Dendritic cell treated with granulocyte-macrophage colony-stimulating factor and Interleukin-4, amounts not matched to agents 40 ng/mL and 50 ng/mL, for 4 days (primary cell): ENCODE measurements around the gene ALS2CL.

Experiments
- H3K27ac Mint-ChIP-seq: one replicate; pipeline ENCODE4 v1.8.0; 2022; ENCODE audit warnings: mild to moderate bottlenecking, mixed read lengths
- H3K27me3 Mint-ChIP-seq: one replicate; pipeline ENCODE4 v1.8.0; 2022; ENCODE audit warnings: mild to moderate bottlenecking, mixed read lengths
- H3K36me3 Mint-ChIP-seq: one replicate; pipeline ENCODE4 v1.8.0; 2022; ENCODE audit warnings: low read depth, mixed read lengths
- H3K4me1 Mint-ChIP-seq: one replicate; pipeline ENCODE4 v1.8.0; 2022; ENCODE audit warnings: low read depth, mixed read lengths
- H3K4me3 Mint-ChIP-seq: one replicate; pipeline ENCODE4 v1.8.0; 2022; ENCODE audit warnings: mild to moderate bottlenecking, moderate library complexity, mixed read lengths
- H3K9me3 Mint-ChIP-seq: one replicate; pipeline ENCODE4 v1.8.0; 2022; ENCODE audit warnings: mixed read lengths
- intact Hi-C: fragments of 100-400 bp; cut with micrococcal nuclease; formaldehyde crosslinking; loops from one replicate; pipeline ENCODE4 v1.15.0; 2022

ALS2CL gene

DNA sequence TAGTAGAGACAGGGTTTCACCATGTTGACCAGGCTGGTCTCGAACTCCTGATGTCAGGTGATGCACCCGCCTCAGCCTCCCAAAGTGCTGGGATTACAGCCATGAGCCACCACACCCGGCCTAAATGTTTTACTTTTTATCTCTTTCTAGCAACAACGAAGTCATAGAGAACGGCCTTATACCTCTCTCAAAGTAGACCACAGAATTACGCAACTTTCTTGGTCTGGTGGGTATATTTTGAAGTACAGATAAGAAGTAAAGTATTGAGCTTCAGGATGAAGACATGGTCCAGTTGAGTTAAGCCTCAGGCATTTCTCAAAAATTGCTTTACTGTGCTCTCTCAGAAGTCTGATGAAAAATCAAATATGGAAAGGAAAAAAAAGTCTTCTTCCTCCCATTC lies 50.5 kb downstream of the ALS2CL start:
- Mint-ChIP-seq H3K27me3 (peaks cover 15% of the 10 kb centered on the region), H3K4me3 (no peak overlapping the region), H3K9me3 (peaks cover 20% of the 10 kb centered on the region), H3K27ac (no peak overlapping the region), H3K4me1 (no peaks in the 10 kb centered on the region), H3K36me3 (no peaks in the 10 kb centered on the region)
- intact Hi-C loops = no loop called here

DNA sequence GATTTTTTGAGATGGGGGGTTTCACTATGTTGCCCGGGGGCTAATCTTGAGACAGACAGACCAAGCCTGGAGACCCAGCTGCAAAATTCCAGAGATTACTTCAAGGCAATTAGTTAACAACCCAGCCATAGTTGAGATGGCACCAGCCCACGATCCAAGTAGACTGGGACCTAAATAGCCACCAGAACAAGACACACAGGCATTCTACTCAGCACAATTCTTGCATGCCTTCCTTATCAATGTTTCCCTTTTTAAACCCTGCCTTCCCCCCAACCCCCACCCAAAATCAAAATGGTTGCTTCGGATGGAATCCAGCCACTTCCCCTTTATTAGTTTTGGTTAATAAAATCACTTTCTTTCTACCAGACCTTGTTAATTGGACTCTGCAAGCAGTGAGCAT lies 52.6 kb downstream of the ALS2CL start:
- Mint-ChIP-seq H3K27me3 (peaks cover 15% of the 10 kb centered on the region), H3K4me3 (no peak overlapping the region), H3K4me1 (no peaks in the 10 kb centered on the region), H3K36me3 (no peaks in the 10 kb centered on the region), H3K27ac (no peak overlapping the region), H3K9me3 (peaks cover 20% of the 10 kb centered on the region)
- intact Hi-C loops = no loop called here

DNA sequence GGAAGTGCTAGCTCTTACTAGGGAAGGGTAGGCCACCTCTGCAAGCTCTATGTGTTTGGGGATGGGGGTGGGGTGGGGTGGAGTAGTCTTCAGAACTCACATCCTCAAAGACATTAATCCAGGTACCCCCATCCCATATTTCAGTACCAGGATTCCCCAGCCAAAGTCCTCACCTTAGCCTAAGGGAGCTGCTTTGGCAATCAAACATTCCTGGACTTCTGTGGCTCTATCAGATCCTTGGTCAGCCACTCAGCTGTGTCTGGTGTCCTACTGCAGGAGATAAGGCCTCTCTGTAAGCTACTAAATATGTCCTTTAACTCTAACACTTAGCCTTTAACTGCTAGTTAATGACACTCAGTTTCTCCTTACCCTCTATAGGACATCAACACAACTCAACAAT lies 54.3 kb downstream of the ALS2CL start:
- H3K27me3 Mint-ChIP-seq = peaks cover 11% of the 10 kb centered on the region

DNA sequence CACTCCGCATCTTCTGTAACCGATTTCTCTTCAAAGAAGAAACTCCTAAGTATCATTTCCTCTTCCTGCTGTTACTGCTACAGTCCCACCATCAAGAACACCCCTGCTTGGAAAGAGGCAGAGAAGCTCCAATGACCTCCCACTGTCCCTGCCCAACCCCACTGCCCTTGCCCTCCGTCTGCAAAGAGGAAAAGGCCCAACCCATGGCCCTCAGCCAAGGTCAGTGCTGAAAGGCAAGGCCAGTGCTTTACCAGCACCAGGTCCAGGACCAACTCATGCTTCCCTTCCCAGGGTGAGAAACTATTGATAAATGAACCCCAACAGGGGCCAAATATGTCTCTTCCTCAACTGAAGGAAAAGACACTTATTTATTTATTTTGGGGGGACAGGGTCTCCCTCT lies 58.6 kb downstream of the ALS2CL start:
- intact Hi-C loops = loop anchor here (10.0 kb wide), 1 partner anchor 50 kb away; no protein-coding TSS in a partner anchor
- Mint-ChIP-seq H3K9me3 (peaks cover 10% of the 10 kb centered on the region), H3K4me3 (no peak overlapping the region), H3K36me3 (no peaks in the 10 kb centered on the region), H3K4me1 (peaks cover 20% of the 10 kb centered on the region), H3K27me3 (peaks cover 6% of the 10 kb centered on the region), H3K27ac (no peak overlapping the region)

More for the DNA sequence above, 54.3 kb downstream of the ALS2CL start:
- intact Hi-C loops = loop anchor here (10.0 kb wide), 1 partner anchor 54 kb away; no protein-coding TSS in a partner anchor
- no peaks in the 10 kb centered on the region for H3K36me3 Mint-ChIP-seq
- peaks cover 20% of the 10 kb centered on the region for H3K9me3 Mint-ChIP-seq
- no peak overlapping the region for H3K27ac Mint-ChIP-seq
- peaks cover 8% of the 10 kb centered on the region for H3K4me1 Mint-ChIP-seq
- H3K4me3 Mint-ChIP-seq = no peak overlapping the region

DNA sequence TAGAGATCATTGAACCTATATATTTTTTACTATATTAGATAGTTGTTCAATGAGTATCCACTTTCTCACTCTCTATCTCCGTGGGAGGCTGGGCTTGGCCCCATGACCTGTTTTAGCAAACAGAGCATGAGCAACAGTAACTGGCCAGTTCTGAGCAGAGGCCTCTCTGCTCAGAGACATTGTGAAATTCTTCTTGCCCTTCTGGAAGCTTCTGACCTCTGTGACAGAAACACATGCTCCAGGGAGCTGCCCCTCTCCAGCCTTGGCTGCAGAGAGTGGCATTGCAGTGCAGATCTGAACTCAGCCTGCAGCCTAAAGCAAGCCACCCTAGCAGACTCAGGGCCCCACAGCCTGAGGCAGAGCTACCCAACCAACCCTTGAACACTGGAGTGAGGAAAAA lies 60.7 kb downstream of the ALS2CL start:
- H3K27me3 Mint-ChIP-seq = peaks cover 11% of the 10 kb centered on the region
- no peaks in the 10 kb centered on the region for H3K9me3 Mint-ChIP-seq
- no peak overlapping the region for H3K4me3 Mint-ChIP-seq
- no peak overlapping the region for H3K27ac Mint-ChIP-seq
- intact Hi-C loops = loop anchor here (10.0 kb wide), 1 partner anchor 48 kb away; no protein-coding TSS in a partner anchor
- no peaks in the 10 kb centered on the region for H3K36me3 Mint-ChIP-seq
- H3K4me1 Mint-ChIP-seq = peaks cover 29% of the 10 kb centered on the region

DNA sequence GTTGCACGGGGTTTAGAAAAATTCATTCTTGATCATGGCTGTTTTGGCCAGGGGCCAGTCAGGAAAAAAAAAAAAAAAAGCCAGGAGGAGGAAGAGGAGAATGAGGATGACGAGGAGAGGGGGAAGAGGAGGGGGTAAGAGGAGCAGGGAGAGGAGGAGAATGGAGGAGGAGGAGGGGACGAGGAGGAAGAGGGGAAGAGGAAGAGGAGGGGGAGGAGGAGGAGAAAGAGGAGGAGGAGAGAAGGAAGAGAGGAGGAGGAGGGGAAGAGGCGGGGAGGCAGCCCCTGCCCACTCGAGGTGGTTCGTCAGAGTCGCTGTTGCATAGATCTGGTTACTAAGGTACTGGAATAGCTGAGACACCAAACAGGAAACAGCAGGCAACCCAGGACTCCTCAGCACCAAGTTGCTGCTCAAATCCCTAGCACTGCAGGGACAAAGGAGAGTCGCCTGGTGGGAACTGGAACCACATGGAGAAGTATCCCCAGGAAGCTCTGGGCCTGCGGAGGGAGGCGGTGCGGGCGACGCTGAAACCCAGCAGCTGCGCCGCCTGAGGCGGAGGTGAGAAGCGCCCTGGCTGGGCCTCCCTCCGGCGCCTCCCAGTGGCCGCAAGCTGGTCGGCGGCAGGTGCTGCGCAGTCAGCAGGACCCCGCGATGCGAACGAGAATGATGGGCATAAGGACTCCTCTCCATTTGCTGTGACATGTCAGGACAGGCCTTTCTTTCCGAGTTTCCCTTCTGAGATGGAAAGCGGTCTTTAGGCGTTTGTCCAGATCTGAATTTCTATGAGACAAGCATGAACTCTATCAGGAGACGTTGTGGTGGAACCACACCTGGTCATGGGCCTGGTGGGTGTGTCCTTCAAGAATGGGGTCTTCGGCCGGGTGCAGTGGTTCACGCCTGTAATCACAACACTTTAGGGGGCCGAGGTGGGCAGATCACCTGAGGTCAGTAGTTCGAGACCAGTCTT lies 63.6 kb downstream of the ALS2CL start:
- intact Hi-C loops = loop anchor here (2.0 to 10.0 kb wide), 2 partner anchors 45 to 141 kb away; no protein-coding TSS in a partner anchor

DNA sequence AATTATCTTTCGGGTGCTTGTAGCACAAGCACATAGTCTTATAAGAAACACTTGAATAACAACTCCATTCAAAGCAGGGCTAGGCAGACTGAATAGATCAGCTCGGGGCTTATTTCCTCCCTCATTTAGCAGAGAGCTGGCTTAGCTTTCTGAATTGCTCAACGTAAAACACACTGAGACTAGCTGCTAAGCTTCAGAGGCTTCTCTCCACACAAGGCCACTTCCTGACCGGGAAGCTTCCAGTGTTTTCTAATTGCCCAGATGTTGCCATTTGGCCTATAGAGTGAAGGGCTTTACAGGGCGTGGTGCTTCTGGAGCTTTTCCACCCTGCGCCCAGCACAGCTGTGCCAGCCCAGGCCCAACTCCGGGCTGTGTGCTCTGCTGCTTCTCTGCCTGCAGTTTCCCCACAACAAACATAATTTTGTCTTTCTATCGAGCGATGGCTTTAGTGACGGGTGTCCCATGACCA lies 64.5 kb downstream of the ALS2CL start:
- H3K27ac Mint-ChIP-seq = no peak overlapping the region
- intact Hi-C loops = no loop called here
- no peaks in the 10 kb centered on the region for H3K9me3 Mint-ChIP-seq
- H3K27me3 Mint-ChIP-seq = peaks cover 14% of the 10 kb centered on the region
- no peaks in the 10 kb centered on the region for H3K36me3 Mint-ChIP-seq
- no peak overlapping the region for H3K4me3 Mint-ChIP-seq
- peaks cover 18% of the 10 kb centered on the region for H3K4me1 Mint-ChIP-seq

More for the DNA sequence above, 63.6 kb downstream of the ALS2CL start:
- no peaks in the 10 kb centered on the region for H3K9me3 Mint-ChIP-seq
- H3K4me1 Mint-ChIP-seq = peaks cover 27% of the 10 kb centered on the region
- peaks cover 11% of the 10 kb centered on the region for H3K27me3 Mint-ChIP-seq
- H3K36me3 Mint-ChIP-seq = no peaks in the 10 kb centered on the region
- H3K27ac Mint-ChIP-seq = no peak overlapping the region
- peak overlapping the region; percentile 14 for H3K4me3 Mint-ChIP-seq

DNA sequence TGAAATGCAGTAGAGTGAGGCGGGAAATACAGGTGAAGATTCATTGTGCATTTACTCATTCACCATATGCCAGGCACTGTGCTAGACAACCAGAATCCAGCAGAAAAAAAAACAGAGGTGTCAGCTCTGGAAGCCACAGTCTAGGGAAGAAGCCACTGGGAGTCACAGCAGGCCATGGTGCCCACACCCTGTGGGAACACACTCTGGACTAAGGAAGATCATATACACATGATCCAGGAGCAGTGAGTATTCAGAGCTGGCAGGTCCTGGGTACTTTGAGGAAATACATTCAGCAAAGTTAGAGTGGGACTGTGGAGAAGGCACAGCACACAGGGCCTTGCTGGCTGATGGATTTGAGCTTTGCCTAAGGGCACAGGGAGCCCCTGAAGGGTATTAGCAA lies 66.4 kb downstream of the ALS2CL start:
- Mint-ChIP-seq H3K36me3 (no peaks in the 10 kb centered on the region), H3K4me1 (peaks cover 16% of the 10 kb centered on the region), H3K9me3 (no peaks in the 10 kb centered on the region), H3K27ac (no peak overlapping the region), H3K4me3 (no peak overlapping the region), H3K27me3 (peaks cover 16% of the 10 kb centered on the region)
- intact Hi-C loops = no loop called here

DNA sequence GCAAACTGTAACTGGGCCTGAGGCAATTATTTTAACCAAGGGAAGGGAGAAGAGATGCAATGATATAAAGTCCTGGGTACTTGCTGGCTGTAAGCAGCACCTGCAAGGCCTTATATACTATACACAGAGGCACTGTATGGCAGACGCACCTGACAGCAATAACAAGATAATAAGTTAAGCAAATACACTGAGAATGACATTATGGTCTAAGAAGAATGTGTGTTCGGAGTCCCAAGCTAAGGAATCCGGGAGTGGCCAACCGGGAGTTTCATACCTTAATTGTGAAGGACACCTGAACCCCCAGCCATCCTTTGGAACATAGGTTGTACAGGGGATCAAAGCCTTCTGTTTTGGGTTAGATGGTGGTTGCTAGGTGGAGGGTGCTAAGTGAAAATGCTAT lies 67.4 kb downstream of the ALS2CL start:
- intact Hi-C loops = no loop called here
- Mint-ChIP-seq H3K36me3 (no peaks in the 10 kb centered on the region), H3K9me3 (no peaks in the 10 kb centered on the region), H3K4me3 (no peak overlapping the region), H3K27ac (no peak overlapping the region), H3K4me1 (peaks cover 16% of the 10 kb centered on the region), H3K27me3 (peaks cover 24% of the 10 kb centered on the region)

DNA sequence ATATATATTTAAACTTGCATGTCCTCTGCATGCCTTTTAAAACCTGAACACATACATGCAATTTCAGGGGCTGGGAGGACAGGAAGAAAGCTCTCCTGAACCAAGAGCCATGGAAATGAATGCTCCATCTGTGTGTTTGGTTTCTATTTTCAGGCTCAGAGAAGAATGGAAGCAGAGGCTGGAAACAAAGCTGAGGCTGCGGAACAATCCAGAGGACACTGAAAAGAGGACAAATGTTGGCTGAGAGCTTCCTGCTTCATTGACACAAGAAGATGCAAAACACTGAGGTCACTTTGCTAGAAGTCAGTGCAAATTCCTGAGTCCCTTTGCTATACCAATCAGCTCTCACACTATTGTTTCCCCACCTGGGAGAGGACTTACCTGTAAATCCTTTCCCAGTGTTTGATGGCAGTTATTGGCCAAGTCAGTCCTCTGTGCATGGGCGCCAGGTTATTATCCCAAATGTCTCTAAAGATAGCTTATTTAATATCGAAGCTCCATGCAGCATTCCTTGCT lies 68.4 kb downstream of the ALS2CL start:
- Mint-ChIP-seq H3K36me3 (no peaks in the 10 kb centered on the region), H3K27ac (no peak overlapping the region)

DNA sequence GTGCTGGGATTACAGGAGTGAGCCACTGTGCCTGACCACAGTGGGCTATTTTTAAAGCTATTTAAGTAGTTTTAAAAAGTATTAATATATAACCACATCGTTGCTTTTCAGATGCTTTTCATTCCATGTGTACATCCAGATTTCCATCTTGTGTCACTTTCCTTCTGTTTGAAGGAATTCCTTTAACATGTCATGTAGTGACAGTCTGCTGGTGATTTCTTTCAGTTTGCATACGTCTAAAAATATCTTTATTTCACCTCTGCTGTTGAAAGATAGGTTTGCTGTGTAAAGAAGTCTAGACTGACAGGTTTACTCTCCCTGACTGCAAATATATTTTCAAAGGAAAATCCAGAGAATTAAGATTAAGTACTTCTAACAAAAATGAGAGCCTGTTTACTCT lies 68.9 kb downstream of the ALS2CL start:
- no peak overlapping the region for H3K4me3 Mint-ChIP-seq
- H3K27me3 Mint-ChIP-seq = peaks cover 32% of the 10 kb centered on the region
- H3K36me3 Mint-ChIP-seq = no peaks in the 10 kb centered on the region
- no peaks in the 10 kb centered on the region for H3K9me3 Mint-ChIP-seq
- intact Hi-C loops = no loop called here
- H3K4me1 Mint-ChIP-seq = peaks cover 15% of the 10 kb centered on the region
- no peak overlapping the region for H3K27ac Mint-ChIP-seq

More for the DNA sequence above, 68.4 kb downstream of the ALS2CL start:
- no peaks in the 10 kb centered on the region for H3K9me3 Mint-ChIP-seq
- H3K4me1 Mint-ChIP-seq = peaks cover 17% of the 10 kb centered on the region
- intact Hi-C loops = no loop called here
- H3K4me3 Mint-ChIP-seq = no peak overlapping the region
- peaks cover 30% of the 10 kb centered on the region for H3K27me3 Mint-ChIP-seq

DNA sequence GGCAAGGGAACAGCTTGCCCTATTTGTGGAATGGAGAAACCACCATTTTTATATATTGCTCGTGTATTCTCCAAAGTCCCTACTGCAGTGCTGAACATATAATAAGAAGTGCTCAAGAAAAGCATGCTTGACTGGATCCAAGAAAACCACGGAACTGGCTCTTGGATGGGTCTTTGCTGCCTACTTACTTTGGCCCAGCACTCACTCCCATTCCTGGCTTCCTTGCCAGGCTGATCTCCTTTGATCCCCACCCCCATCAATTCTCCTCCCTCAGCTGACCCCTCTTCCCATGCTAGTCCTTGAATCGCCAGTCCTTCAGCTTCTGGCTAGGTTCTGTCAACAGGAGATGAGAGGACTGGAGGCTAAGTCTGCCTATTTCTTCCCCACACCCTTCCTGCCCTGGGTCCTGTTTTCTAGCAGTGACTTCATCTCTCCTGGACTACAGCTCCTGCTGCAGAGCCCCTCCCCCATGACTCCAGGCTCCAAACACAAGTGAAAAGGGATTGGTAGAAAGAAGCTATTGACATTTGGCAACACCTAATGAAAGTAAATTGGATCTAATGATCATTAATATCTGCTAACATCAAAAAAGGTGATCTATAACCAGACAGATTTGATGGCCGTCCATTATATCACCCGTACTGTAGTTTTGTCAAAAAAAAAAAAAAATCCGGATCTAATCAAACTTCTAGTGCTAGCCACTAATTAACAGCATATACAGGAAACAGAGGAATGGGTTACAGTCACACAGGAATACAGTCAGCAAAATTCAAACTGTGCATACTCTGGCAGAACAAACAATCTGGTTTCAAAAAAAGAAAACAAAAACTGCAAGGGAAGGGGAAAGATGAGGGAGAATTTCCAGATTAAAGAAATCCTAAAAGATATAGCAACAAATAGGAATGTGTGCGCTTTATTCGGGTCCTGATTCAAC lies 73.4 kb downstream of the ALS2CL start:
- H3K4me1 Mint-ChIP-seq = peaks cover 10% of the 10 kb centered on the region
- no peak overlapping the region for H3K27ac Mint-ChIP-seq
- H3K4me3 Mint-ChIP-seq = no peak overlapping the region
- intact Hi-C loops = no loop called here
- peaks cover 52% of the 10 kb centered on the region for H3K27me3 Mint-ChIP-seq
- H3K9me3 Mint-ChIP-seq = no peaks in the 10 kb centered on the region
- no peaks in the 10 kb centered on the region for H3K36me3 Mint-ChIP-seq
